Trophoblast cell (in vitro differentiated cells and primary cell): Measurements from ENCODE around the gene WFDC13.

ENCODE experiments used
- DNase-seq, 2 donors: peaks; one replicate each; pipeline ENCODE4 v3.0.0-alpha.2; 2016
- H2AFZ ChIP-seq: 2 replicates; pipeline ENCODE4 v1.6.1; 2013; ENCODE audit warnings: low read length, moderate library complexity, mild to moderate bottlenecking; ENCODE audit not compliant: insufficient read depth, poor library complexity
- H2AK5ac ChIP-seq: 2 replicates; pipeline ENCODE4 v1.6.1; 2013; ENCODE audit warnings: mild to moderate bottlenecking, low read length
- H2BK120ac ChIP-seq: 2 replicates; pipeline ENCODE4 v1.6.1; 2013; ENCODE audit warnings: low read length, mild to moderate bottlenecking, moderate library complexity; ENCODE audit not compliant: insufficient read depth, poor library complexity
- H2BK12ac ChIP-seq: 2 replicates; pipeline ENCODE4 v1.6.1; 2013; ENCODE audit warnings: mild to moderate bottlenecking, low read length, moderate library complexity
- H2BK5ac ChIP-seq: 2 replicates; pipeline ENCODE4 v1.6.1; 2013; ENCODE audit warnings: low read length, low read depth, moderate library complexity, mild to moderate bottlenecking; ENCODE audit not compliant: poor library complexity
- H3K14ac ChIP-seq: 2 replicates; pipeline ENCODE4 v1.6.1; 2013; ENCODE audit warnings: mild to moderate bottlenecking, low read length
- H3K18ac ChIP-seq: 2 replicates; pipeline ENCODE4 v1.6.1; 2013; ENCODE audit warnings: mild to moderate bottlenecking, low read length
- H3K23ac ChIP-seq: 2 replicates; pipeline ENCODE4 v1.6.1; 2013; ENCODE audit warnings: low read length
- H3K27ac ChIP-seq: 2 replicates; pipeline ENCODE4 v1.5.1; 2013; ENCODE audit warnings: low read depth, mild to moderate bottlenecking, inconsistent platforms, low read length, moderate library complexity
- H3K27me3 ChIP-seq: 2 replicates; pipeline ENCODE4 v1.6.1; 2013; ENCODE audit warnings: inconsistent platforms, mild to moderate bottlenecking, low read length, moderate library complexity; ENCODE audit not compliant: insufficient read depth
- H3K36me3 ChIP-seq, 2 experiments: 1 replicate in 1 of 2; 2 replicates in 1 of 2; pipeline ENCODE4 v1.6.1; 2013; ENCODE audit warnings: low read length in 2 of 2, mild to moderate bottlenecking in 2 of 2, moderate library complexity in 1 of 2; ENCODE audit not compliant: insufficient read depth in 2 of 2, control insufficient read depth in 1 of 2
- H3K4ac ChIP-seq: 2 replicates; pipeline ENCODE4 v1.6.1; 2013; ENCODE audit warnings: low read depth, mild to moderate bottlenecking, low read length, moderate library complexity
- H3K4me1 ChIP-seq, 2 experiments: 1 replicate in 1 of 2; 2 replicates in 1 of 2; pipeline ENCODE4 v1.6.1; 2013; ENCODE audit warnings: low read length in 2 of 2, mild to moderate bottlenecking in 2 of 2, moderate library complexity in 1 of 2; ENCODE audit not compliant: insufficient read depth in 2 of 2, control insufficient read depth in 1 of 2
- H3K4me2 ChIP-seq: 2 replicates; pipeline ENCODE4 v1.6.1; 2013; ENCODE audit warnings: inconsistent platforms, mild to moderate bottlenecking, low read length, moderate library complexity
- H3K4me3 ChIP-seq: 2 replicates; pipeline ENCODE4 v1.5.1; 2013; ENCODE audit warnings: mild to moderate bottlenecking, low read depth, low read length, inconsistent platforms
- H3K79me1 ChIP-seq: one replicate; pipeline ENCODE4 v1.6.1; 2013; ENCODE audit warnings: low read length
- H3K79me2 ChIP-seq: 2 replicates; pipeline ENCODE4 v1.6.1; 2013; ENCODE audit warnings: low read length, mild to moderate bottlenecking; ENCODE audit not compliant: control insufficient read depth, insufficient read depth, poor library complexity
- H3K9ac ChIP-seq: 2 replicates; pipeline ENCODE4 v1.6.1; 2013; ENCODE audit warnings: mild to moderate bottlenecking, low read length
- H3K9me3 ChIP-seq: 2 replicates; pipeline ENCODE4 v1.6.1; 2013; ENCODE audit warnings: low read depth, mild to moderate bottlenecking, control low read depth, inconsistent platforms, low read length; ENCODE audit not compliant: insufficient read depth
- H4K12ac ChIP-seq: 2 replicates; pipeline ENCODE4 v1.6.1; 2013; ENCODE audit warnings: low read depth, mild to moderate bottlenecking, low read length, moderate library complexity
- H4K8ac ChIP-seq: 2 replicates; pipeline ENCODE4 v1.6.1; 2013; ENCODE audit warnings: low read depth, mild to moderate bottlenecking, low read length, moderate library complexity
- H4K91ac ChIP-seq: one replicate; pipeline ENCODE4 v1.6.1; 2013; ENCODE audit warnings: low read depth, mild to moderate bottlenecking, low read length, moderate library complexity
- WGBS: extraction: QIAGEN DNeasy Blood & Tissue Kit; methylation state at CpG from one replicate; pipeline ENCODE4 v1.1.7; 2013; ENCODE audit warnings: missing lambda C conversion rate; ENCODE audit not compliant: insufficient read length, insufficient coverage; ENCODE audit errors: extremely low coverage; 5-methylcytosine and 5-hydroxymethylcytosine counted together

WFDC13 gene

DNA sequence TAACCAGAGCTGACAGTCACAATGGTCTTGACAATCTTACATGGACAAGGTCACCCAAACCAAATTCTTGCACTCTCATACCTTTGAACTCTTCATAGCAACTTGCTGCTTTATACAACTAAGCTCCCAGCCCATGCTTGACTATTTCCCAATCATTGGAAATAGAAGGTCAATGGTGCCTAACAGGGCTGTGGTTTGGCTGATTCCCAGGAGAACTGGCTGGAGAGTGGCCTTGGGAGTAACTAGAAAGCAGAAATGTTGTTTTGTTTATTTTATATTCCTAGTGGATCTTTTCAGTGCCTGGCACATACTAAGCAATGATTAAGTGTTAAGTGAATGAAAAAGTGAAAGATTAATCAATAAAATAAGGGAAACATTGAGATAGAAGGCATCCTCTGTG, 23.3 kb downstream of the WFDC13 start:
- Histone ChIP-seq H3K23ac (no peak overlapping the region), H3K4me3 (no peak overlapping the region), H3K9me3 (no peaks in the 10 kb centered on the region), H2AFZ (no peak overlapping the region), H3K14ac (no peak overlapping the region), H3K18ac (no peak overlapping the region), H2BK5ac (no peak overlapping the region), H3K27me3 (no peaks in the 10 kb centered on the region), H3K4ac (no peak overlapping the region), H3K27ac (no peak overlapping the region), H3K9ac (no peak overlapping the region), H3K4me1 (no peaks in the 10 kb centered on the region), H3K79me2 (no peaks in the 10 kb centered on the region), H2BK120ac (no peak overlapping the region), H3K79me1 (no peaks in the 10 kb centered on the region), H3K4me2 (no peak overlapping the region), H2AK5ac (no peak overlapping the region), H2BK12ac (no peak overlapping the region), H4K12ac (no peak overlapping the region), H4K8ac (no peak overlapping the region), H3K36me3 (no peaks in the 10 kb centered on the region), H4K91ac (no peak overlapping the region)
- no peak for DNase-seq

GRCh38 chr20:45727044-45727443, 25.2 kb downstream of the WFDC13 start:
- no CpG with 5 or more reads among the region's 2 CpGs for WGBS
- Histone ChIP-seq H2BK120ac (no peak overlapping the region), H3K4ac (no peak overlapping the region), H3K27ac (no peak overlapping the region), H4K8ac (no peak overlapping the region), H3K27me3 (no peaks in the 10 kb centered on the region), H2BK12ac (no peak overlapping the region), H3K23ac (no peak overlapping the region), H3K9me3 (no peaks in the 10 kb centered on the region), H2AK5ac (no peak overlapping the region), H3K79me2 (no peaks in the 10 kb centered on the region), H4K91ac (no peak overlapping the region), H3K18ac (no peak overlapping the region), H3K14ac (no peak overlapping the region), H3K9ac (no peak overlapping the region), H3K36me3 (no peaks in the 10 kb centered on the region), H3K4me3 (no peak overlapping the region), H2AFZ (no peak overlapping the region), H2BK5ac (no peak overlapping the region), H3K4me2 (no peak overlapping the region), H3K79me1 (no peaks in the 10 kb centered on the region), H4K12ac (no peak overlapping the region), H3K4me1 (no peaks in the 10 kb centered on the region)
- peak; percentile 7 to 44 for DNase-seq

DNA sequence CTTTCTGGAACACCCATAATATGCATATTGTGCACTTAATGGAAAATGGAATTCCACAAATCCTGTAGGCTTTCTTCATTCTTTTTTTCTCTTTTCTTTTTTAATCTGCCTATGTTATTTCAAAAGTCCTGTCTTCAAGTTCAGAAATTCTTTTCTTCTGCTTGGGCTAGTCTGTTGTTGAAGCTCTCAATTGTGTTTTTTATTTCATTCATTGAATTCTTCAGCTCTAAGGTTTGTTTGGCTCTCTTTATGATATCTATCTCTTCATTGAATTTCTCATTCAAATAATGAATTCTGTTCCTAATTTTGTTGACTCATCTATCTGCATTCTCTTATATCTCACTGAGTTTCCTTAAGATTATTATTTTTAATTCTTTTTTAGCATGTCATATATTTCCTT, 30.4 kb downstream of the WFDC13 start:
- no peak for DNase-seq
- H2BK12ac ChIP-seq, result no peak overlapping the region
- no peak overlapping the region for H4K8ac ChIP-seq

GRCh38 chr20:45735552-45735951, 33.7 kb downstream of the WFDC13 start:
- Histone ChIP-seq H2BK12ac (no peak overlapping the region), H4K91ac (no peak overlapping the region), H4K8ac (no peak overlapping the region), H3K4me1 (no peaks in the 10 kb centered on the region), H2BK5ac (no peak overlapping the region), H3K27me3 (no peaks in the 10 kb centered on the region), H3K79me2 (no peaks in the 10 kb centered on the region), H2BK120ac (no peak overlapping the region), H3K4ac (no peak overlapping the region), H3K4me2 (no peak overlapping the region), H3K79me1 (no peaks in the 10 kb centered on the region), H3K36me3 (no peaks in the 10 kb centered on the region), H3K27ac (no peak overlapping the region), H2AFZ (no peak overlapping the region), H3K4me3 (peak overlapping the region; percentile 26), H2AK5ac (no peak overlapping the region), H3K18ac (no peak overlapping the region), H3K9ac (no peak overlapping the region), H3K23ac (no peak overlapping the region), H3K14ac (no peak overlapping the region), H3K9me3 (peaks cover 8% of the 10 kb centered on the region), H4K12ac (no peak overlapping the region)
- DNase-seq, result no peak
- no CpG with 5 or more reads among the region's 8 CpGs for WGBS

More for the DNA sequence above, 30.4 kb downstream of the WFDC13 start:
- no peak overlapping the region for H3K9ac ChIP-seq
- no peak overlapping the region for H3K4ac ChIP-seq
- no peaks in the 10 kb centered on the region for H3K4me1 ChIP-seq
- no peaks in the 10 kb centered on the region for H3K27me3 ChIP-seq
- peaks cover 8% of the 10 kb centered on the region for H3K9me3 ChIP-seq
- no peak overlapping the region for H3K14ac ChIP-seq
- H4K12ac ChIP-seq, result no peak overlapping the region
- no peak overlapping the region for H2BK5ac ChIP-seq
- no peak overlapping the region for H2AFZ ChIP-seq
- H3K23ac ChIP-seq, result no peak overlapping the region
- no peak overlapping the region for H3K18ac ChIP-seq
- H3K79me2 ChIP-seq, result no peaks in the 10 kb centered on the region
- H3K79me1 ChIP-seq, result no peaks in the 10 kb centered on the region
- no peaks in the 10 kb centered on the region for H3K36me3 ChIP-seq
- H2BK120ac ChIP-seq, result no peak overlapping the region
- no peak overlapping the region for H4K91ac ChIP-seq
- H2AK5ac ChIP-seq, result no peak overlapping the region
- H3K4me3 ChIP-seq, result no peak overlapping the region
- no peak overlapping the region for H3K4me2 ChIP-seq
- no peak overlapping the region for H3K27ac ChIP-seq

DNA sequence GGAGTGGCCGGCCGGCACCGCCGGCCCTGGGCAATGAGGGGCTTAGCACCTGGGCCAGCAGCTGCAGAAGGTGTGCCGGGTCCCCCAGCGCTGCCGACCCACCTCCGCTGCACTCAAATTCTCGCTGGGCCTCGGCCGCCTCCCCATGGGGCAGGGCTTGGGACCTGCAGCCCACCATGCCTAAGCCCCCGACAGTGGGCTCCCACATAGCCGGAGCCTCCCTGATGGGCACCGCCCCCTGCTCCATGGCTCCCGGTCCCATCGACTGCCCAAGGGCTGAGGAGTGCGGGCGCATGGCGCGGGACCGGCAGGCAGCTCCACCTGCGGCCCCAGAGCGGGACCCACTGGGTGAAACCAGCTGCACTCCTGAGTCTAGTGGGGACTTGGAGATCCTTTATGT, 34.1 kb downstream of the WFDC13 start:
- peaks cover 8% of the 10 kb centered on the region for H3K9me3 ChIP-seq
- H3K4me1 ChIP-seq, result no peaks in the 10 kb centered on the region
- H3K9ac ChIP-seq, result no peak overlapping the region
- H3K79me2 ChIP-seq, result no peaks in the 10 kb centered on the region
- no peaks in the 10 kb centered on the region for H3K79me1 ChIP-seq
- H3K4me3 ChIP-seq, result peak overlapping the region; percentile 26
- H2BK5ac ChIP-seq, result no peak overlapping the region
- H2BK120ac ChIP-seq, result no peak overlapping the region
- H3K4me2 ChIP-seq, result no peak overlapping the region
- no peak for DNase-seq
- no peak overlapping the region for H2AK5ac ChIP-seq
- H3K27me3 ChIP-seq, result no peaks in the 10 kb centered on the region
- no peak overlapping the region for H4K91ac ChIP-seq
- H2AFZ ChIP-seq, result no peak overlapping the region
- no peak overlapping the region for H4K12ac ChIP-seq
- no peak overlapping the region for H3K18ac ChIP-seq
- no peak overlapping the region for H3K23ac ChIP-seq
- H2BK12ac ChIP-seq, result no peak overlapping the region
- H3K14ac ChIP-seq, result no peak overlapping the region
- H4K8ac ChIP-seq, result no peak overlapping the region
- H3K4ac ChIP-seq, result no peak overlapping the region
- no CpG with 5 or more reads among the region's 23 CpGs for WGBS
- no peak overlapping the region for H3K27ac ChIP-seq
- H3K36me3 ChIP-seq, result no peaks in the 10 kb centered on the region
